GM13977 (cell line): ENCODE results near the gene KCNQ1.

Experiments
- DNase-seq: peaks from one replicate; pipeline ENCODE4 v3.0.0; 2012; ENCODE audit warnings: low spot score
- in situ Hi-C: fragments of 300-500 bp; cut with MboI; formaldehyde crosslinking; loops from one replicate; pipeline ENCODE4 v1.12.0; 2022; ENCODE audit warnings: low sequenced_read_pairs, low pct_unique_long_range_greater_than_20kb, mixed read lengths, inconsistent platforms; ENCODE audit not compliant: unreplicated experiment
- TF ChIP-seq, protein P1 (sequence below): IDR thresholded peaks from 2 replicates; pipeline ENCODE4 v1.5.1; 2012; ENCODE audit warnings: mild to moderate bottlenecking, control low read depth; ENCODE audit not compliant: insufficient read depth; ENCODE audit errors: extremely low read depth, missing control alignments

Gene KCNQ1

DNA sequence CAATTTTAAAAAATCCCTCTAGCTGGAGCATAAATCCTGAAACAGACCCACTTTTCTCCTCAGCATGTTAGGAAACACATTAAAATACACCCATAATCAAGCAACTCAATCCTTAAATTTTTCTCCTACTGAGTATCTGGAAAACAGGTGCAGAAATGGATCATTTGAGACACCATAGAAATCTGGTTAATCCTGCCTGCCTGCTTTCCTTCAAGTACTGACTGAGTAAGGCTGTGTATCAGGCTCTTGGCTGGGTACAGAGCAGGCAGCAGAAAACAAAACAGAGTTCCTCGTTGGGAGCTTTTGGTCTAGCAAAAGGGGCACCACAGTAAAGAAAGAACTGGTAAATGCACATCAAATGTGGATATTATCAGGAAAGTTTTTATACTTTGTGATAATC lies 253.1 kb downstream of the KCNQ1 start:
- DNase-seq = no peak
- TF ChIP-seq, protein P1, sequence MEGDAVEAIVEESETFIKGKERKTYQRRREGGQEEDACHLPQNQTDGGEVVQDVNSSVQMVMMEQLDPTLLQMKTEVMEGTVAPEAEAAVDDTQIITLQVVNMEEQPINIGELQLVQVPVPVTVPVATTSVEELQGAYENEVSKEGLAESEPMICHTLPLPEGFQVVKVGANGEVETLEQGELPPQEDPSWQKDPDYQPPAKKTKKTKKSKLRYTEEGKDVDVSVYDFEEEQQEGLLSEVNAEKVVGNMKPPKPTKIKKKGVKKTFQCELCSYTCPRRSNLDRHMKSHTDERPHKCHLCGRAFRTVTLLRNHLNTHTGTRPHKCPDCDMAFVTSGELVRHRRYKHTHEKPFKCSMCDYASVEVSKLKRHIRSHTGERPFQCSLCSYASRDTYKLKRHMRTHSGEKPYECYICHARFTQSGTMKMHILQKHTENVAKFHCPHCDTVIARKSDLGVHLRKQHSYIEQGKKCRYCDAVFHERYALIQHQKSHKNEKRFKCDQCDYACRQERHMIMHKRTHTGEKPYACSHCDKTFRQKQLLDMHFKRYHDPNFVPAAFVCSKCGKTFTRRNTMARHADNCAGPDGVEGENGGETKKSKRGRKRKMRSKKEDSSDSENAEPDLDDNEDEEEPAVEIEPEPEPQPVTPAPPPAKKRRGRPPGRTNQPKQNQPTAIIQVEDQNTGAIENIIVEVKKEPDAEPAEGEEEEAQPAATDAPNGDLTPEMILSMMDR = no peak

DNA sequence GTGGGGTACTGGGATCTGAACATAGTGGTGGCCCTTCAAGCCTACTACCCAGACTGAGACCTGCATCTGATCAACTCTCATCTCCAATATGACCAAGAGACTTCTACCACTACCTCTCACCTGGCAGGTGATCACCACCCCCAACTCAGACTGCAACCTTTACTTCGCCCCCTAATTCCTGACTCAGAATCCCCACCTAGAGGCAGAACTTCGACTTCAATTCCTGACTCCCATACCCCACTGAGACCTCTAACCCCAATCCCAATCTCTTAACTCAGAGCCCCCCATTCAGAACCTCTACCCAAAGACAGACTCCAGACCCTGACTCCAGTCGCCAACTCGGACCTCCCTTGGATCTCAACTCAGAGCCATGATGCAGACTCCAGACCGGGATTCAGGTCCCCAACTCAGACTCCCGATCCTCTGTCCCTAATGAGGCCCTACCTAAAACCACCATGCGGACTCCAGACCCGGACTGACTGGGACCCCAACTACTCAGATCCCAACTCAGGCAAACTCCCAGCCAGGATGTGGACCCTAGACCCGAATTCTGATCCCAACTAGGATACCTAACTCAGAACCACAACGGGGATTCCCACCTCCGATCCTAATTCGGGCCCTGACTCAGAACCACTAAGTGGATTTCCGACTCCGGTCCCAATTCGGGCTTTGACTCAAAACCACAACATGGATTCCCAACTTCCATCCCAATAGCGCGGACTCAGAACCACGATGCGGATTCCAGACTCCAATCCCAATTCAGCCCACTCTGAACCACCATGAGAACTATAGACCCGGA lies 253.8 kb downstream of the KCNQ1 start:
- no peak for DNase-seq
- in situ Hi-C loops = no loop called here
- TF ChIP-seq, protein P1 = peak; percentile 6

More for the DNA sequence above, 253.1 kb downstream of the KCNQ1 start:
- in situ Hi-C loops = no loop called here

DNA sequence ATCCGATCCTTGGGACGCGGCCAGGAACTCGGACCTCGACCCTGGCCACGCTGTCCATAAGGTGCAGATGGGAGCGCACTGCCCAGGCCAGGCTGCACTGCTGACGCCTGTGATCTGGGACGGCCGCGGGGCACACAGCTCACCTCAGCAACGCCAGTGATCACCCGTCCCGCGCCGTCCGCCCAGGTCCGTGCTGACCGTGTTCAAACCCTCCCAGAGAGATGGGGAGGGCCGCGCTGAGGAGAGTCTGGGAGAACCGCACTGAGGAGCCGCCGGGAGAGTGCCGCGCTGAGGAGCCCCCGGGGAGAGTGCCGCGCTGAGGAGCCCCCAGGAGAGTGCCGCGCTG lies 254.3 kb downstream of the KCNQ1 start:
- TF ChIP-seq, protein P1 = no peak
- in situ Hi-C loops = no loop called here
- DNase-seq = no peak

DNA sequence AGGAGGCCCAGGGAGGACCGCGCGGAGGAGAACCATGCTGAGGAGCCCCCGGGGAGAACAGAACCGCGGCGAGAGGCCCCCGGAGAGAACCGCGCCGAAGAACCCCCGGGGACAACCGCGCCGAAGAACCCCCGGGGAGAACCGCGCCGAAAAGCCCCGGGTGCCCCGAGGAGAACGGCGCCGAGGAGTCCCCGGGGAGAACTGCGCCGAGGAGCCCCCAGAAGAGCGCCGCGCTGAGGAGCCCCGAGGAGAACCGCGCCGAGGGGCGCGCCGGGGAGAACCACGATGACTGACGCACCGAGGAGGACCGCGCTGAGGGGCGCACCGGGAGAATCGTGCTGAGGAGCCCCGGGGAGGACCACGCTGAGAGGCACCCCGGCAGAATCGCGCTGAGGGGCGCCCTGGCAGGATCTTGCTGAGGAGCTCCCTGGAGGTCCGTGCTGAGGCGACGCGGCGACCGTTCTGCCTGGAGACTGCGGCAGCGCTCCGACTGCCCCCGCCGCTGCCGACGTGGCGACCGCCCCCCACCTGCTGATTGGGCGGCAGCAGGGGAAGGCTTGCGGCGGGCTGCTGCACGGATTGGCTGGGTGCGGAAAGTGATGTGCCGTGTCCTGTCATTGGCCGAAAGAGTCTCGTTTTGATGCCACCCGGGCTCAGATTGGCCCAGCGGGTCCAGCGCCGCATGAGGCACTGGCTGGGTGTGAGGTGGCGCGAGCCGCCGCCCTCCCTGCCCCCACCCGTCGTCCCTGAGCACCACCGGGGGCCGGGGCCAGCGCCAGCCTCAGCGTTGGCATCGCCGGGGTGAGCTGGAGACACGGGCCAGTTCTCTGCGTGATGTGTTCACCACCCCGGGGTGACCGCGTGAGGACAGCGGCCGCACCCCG lies 255.0 kb downstream of the KCNQ1 start, which contains the start of gene KCNQ1OT1:
Gene KCNQ1OT1 (minus strand): TSS at position 464 of the 884 bp plus-strand sequence.
- DNase-seq = peak; percentile 98
- in situ Hi-C loops = no loop called here
- TF ChIP-seq, protein P1 = peak; percentile 1

DNA sequence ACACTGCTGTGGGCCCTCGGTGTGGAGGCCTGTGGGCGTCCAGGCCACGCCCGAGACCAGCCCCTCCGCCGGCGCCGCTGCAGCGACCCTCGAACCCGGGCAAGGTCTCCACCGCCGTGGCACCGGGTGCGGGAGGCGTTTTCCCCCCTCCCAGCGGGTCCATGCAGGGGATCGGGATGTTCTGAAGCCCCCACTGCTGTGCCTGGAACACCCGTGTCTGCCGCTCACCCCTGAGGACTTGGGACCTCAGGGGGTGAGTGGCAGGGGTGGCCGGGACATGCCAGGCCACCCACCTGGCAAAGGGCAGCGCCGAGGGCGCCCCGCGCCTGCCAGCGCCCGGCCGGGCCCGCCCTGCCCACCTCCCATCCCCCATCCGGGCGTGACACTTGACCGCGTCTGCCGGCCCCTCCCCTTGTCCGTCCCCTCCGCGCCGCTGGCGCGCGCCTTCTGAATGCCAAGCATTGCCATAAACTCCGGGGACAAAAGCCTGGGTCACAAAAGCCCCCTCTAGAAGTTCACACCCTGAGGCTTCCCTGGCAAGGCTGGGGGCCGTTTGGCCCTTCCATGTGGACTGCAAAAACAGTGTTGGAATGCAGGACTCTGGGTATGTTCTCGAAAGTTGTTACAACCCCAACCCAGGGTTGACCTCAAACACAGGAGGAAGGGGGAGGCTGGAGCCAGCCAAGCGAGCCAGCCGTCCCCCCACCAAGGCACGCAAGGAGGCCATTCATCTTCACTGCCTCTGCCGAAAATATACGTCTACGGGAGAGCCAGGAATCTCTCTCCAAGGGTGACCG lies 255.8 kb downstream of the KCNQ1 start:
- in situ Hi-C loops = no loop called here
- TF ChIP-seq, protein P1 = no peak
- peak; percentile 74 for DNase-seq

DNA sequence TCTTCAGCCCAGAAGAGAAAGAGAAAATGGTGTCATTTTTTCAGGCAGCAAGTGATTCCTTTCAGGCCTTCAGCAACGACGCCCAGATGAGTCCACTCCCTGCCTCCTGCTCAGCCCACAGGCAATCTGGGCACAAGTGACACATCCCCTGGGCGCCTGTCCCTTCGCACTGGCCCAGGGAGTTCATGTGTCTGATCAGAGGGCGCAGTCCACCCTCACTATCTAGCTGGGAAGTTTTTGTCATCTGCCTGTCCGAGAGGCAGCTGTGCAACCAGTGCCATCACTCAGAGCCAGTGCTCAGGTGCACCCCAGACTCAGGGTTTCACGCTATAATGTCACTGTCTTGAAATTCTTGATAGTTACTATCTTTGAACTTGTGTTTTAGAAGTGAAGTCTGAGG lies 256.4 kb downstream of the KCNQ1 start:
- TF ChIP-seq, protein P1 = no peak
- in situ Hi-C loops = no loop called here
- no peak for DNase-seq
